Measurements from ENCODE around the gene TRPC1.

The TRPC1 gene

GRCh38 chr3:142802891-142803290, 79.1 kb downstream of the TRPC1 start:
- Histone ChIP-seq H3K4me2 (ENCODE audit: insufficient read depth, low read length, poor library complexity, severe bottlenecking) (no peak overlapping the region), H3K27ac (replicated peaks; ENCODE audit: low read length) (no peak overlapping the region), H2BK12ac (ENCODE audit: low read length) (no peak overlapping the region), H3K18ac (ENCODE audit: low read length) (no peak overlapping the region), H3K36me3 (replicated peaks in 1 of 2; ENCODE audit: control insufficient read depth in 2 of 2, insufficient read depth in 2 of 2, low read length in 2 of 2) (peaks cover 0 to 26% of the 10 kb centered on the region in 2 donors), H3K14ac (ENCODE audit: low read length) (no peak overlapping the region), H2BK120ac (ENCODE audit: low read depth, low read length) (no peak overlapping the region), H2BK5ac (ENCODE audit: low read length) (no peak overlapping the region), H3K4me1 (ENCODE audit: control insufficient read depth in 2 of 2, insufficient read depth in 1 of 2, low read depth in 1 of 2, low read length in 2 of 2) (no peaks in the 10 kb centered on the region), H2AK5ac (ENCODE audit: low read depth, low read length) (no peak overlapping the region), H3K9ac (ENCODE audit: low read depth, low read length, poor library complexity) (no peak overlapping the region), H4K91ac (ENCODE audit: low read depth, low read length, poor library complexity) (no peak overlapping the region), H3K27me3 (ENCODE audit: control insufficient read depth in 3 of 3, insufficient read depth in 3 of 3, low read depth in 1 of 3, low read length in 3 of 3) (no peaks in the 10 kb centered on the region), H3K23ac (ENCODE audit: low read depth, low read length, poor library complexity) (no peak overlapping the region), H4K8ac (ENCODE audit: low read depth, low read length) (no peak overlapping the region), H3K4me3 (ENCODE audit: low read length in 2 of 2) (no peak overlapping the region), H3K79me1 (ENCODE audit: low read depth, low read length) (no peaks in the 10 kb centered on the region), H3K4ac (ENCODE audit: low read length) (no peak overlapping the region), H2AFZ (ENCODE audit: low read length) (no peak overlapping the region), H2BK15ac (ENCODE audit: low read length) (no peak overlapping the region), H3K9me3 (replicated peaks in 1 of 2; ENCODE audit: control insufficient read depth in 2 of 2, insufficient read depth in 1 of 2, low read depth in 1 of 2, low read length in 2 of 2) (no peaks in the 10 kb centered on the region)
- no CpG with 5 or more reads among the region's 1 CpG for WGBS, 2 donors (ENCODE audit: extremely low coverage in 2 of 2, insufficient read length in 2 of 2, insufficient replicate concordance in 1 of 2)
- no peak for DNase-seq (ENCODE audit: low spot score)

GRCh38 chr3:142808103-142808917, 84.5 kb downstream of the TRPC1 start:
- no peak overlapping the region for H3K27ac ChIP-seq (replicated peaks; ENCODE audit: low read length)

GRCh38 chr3:142809259-142809658, 85.4 kb downstream of the TRPC1 start:
- no peaks in the 10 kb centered on the region for H3K79me1 ChIP-seq (ENCODE audit: low read depth, low read length)
- H2BK12ac ChIP-seq (ENCODE audit: low read length), result no peak overlapping the region
- H2BK15ac ChIP-seq (ENCODE audit: low read length), result no peak overlapping the region
- H3K4me2 ChIP-seq (ENCODE audit: insufficient read depth, low read length, poor library complexity, severe bottlenecking), result no peak overlapping the region
- H3K18ac ChIP-seq (ENCODE audit: low read length), result no peak overlapping the region
- no peak overlapping the region for H3K4ac ChIP-seq (ENCODE audit: low read length)
- H3K4me1 ChIP-seq (ENCODE audit: control insufficient read depth in 2 of 2, insufficient read depth in 1 of 2, low read depth in 1 of 2, low read length in 2 of 2), result peaks cover 0 to 10% of the 10 kb centered on the region in 2 donors
- no peaks in the 10 kb centered on the region for H3K27me3 ChIP-seq (ENCODE audit: control insufficient read depth in 3 of 3, insufficient read depth in 3 of 3, low read depth in 1 of 3, low read length in 3 of 3)
- no CpG with 5 or more reads among the region's 3 CpGs for WGBS, 2 donors (ENCODE audit: extremely low coverage in 2 of 2, insufficient read length in 2 of 2, insufficient replicate concordance in 1 of 2)
- no peak overlapping the region for H2AK5ac ChIP-seq (ENCODE audit: low read depth, low read length)
- H4K8ac ChIP-seq (ENCODE audit: low read depth, low read length), result no peak overlapping the region
- no peak for DNase-seq (ENCODE audit: low spot score)
- H2BK120ac ChIP-seq (ENCODE audit: low read depth, low read length), result no peak overlapping the region
- no peak overlapping the region for H3K9ac ChIP-seq (ENCODE audit: low read depth, low read length, poor library complexity)
- no peak overlapping the region for H2BK5ac ChIP-seq (ENCODE audit: low read length)
- no peak overlapping the region for H3K27ac ChIP-seq (replicated peaks; ENCODE audit: low read length)
- no peak overlapping the region for H3K23ac ChIP-seq (ENCODE audit: low read depth, low read length, poor library complexity)
- no peak overlapping the region for H4K91ac ChIP-seq (ENCODE audit: low read depth, low read length, poor library complexity)
- peak overlapping the region; percentile 6 for H3K14ac ChIP-seq (ENCODE audit: low read length)
- H2AFZ ChIP-seq (ENCODE audit: low read length), result no peak overlapping the region
- no peak overlapping the region for H3K4me3 ChIP-seq (ENCODE audit: low read length in 2 of 2)
- H3K36me3 ChIP-seq (replicated peaks in 1 of 2; ENCODE audit: control insufficient read depth in 2 of 2, insufficient read depth in 2 of 2, low read length in 2 of 2), result peaks cover 0 to 23% of the 10 kb centered on the region in 2 donors
- no peaks in the 10 kb centered on the region for H3K9me3 ChIP-seq (replicated peaks in 1 of 2; ENCODE audit: control insufficient read depth in 2 of 2, insufficient read depth in 1 of 2, low read depth in 1 of 2, low read length in 2 of 2)

More at GRCh38 chr3:142808103-142808917, 84.5 kb downstream of the TRPC1 start:
- Histone ChIP-seq H2BK5ac (ENCODE audit: low read length) (no peak overlapping the region), H3K18ac (ENCODE audit: low read length) (no peak overlapping the region), H2BK12ac (ENCODE audit: low read length) (no peak overlapping the region), H3K9me3 (replicated peaks in 1 of 2; ENCODE audit: control insufficient read depth in 2 of 2, insufficient read depth in 1 of 2, low read depth in 1 of 2, low read length in 2 of 2) (no peaks in the 10 kb centered on the region), H2BK120ac (ENCODE audit: low read depth, low read length) (no peak overlapping the region), H3K4me3 (ENCODE audit: low read length in 2 of 2) (no peak overlapping the region), H3K36me3 (replicated peaks in 1 of 2; ENCODE audit: control insufficient read depth in 2 of 2, insufficient read depth in 2 of 2, low read length in 2 of 2) (peaks cover 0 to 23% of the 10 kb centered on the region in 2 donors), H2BK15ac (ENCODE audit: low read length) (no peak overlapping the region), H3K79me1 (ENCODE audit: low read depth, low read length) (no peaks in the 10 kb centered on the region), H3K9ac (ENCODE audit: low read depth, low read length, poor library complexity) (no peak overlapping the region), H3K4ac (ENCODE audit: low read length) (no peak overlapping the region), H2AFZ (ENCODE audit: low read length) (peak overlapping the region; percentile 5), H3K4me1 (ENCODE audit: control insufficient read depth in 2 of 2, insufficient read depth in 1 of 2, low read depth in 1 of 2, low read length in 2 of 2) (peaks cover 0 to 10% of the 10 kb centered on the region in 2 donors), H3K23ac (ENCODE audit: low read depth, low read length, poor library complexity) (no peak overlapping the region), H3K4me2 (ENCODE audit: insufficient read depth, low read length, poor library complexity, severe bottlenecking) (no peak overlapping the region), H3K27me3 (ENCODE audit: control insufficient read depth in 3 of 3, insufficient read depth in 3 of 3, low read depth in 1 of 3, low read length in 3 of 3) (no peaks in the 10 kb centered on the region), H4K91ac (ENCODE audit: low read depth, low read length, poor library complexity) (no peak overlapping the region), H2AK5ac (ENCODE audit: low read depth, low read length) (no peak overlapping the region), H3K14ac (ENCODE audit: low read length) (no peak overlapping the region), H4K8ac (ENCODE audit: low read depth, low read length) (no peak overlapping the region)
- no CpG with 5 or more reads among the region's 9 CpGs for WGBS, 2 donors (ENCODE audit: extremely low coverage in 2 of 2, insufficient read length in 2 of 2, insufficient replicate concordance in 1 of 2)
- no peak for DNase-seq (ENCODE audit: low spot score)

GRCh38 chr3:142815803-142816202, 92.0 kb downstream of the TRPC1 start:
- Histone ChIP-seq H3K4me2 (ENCODE audit: insufficient read depth, low read length, poor library complexity, severe bottlenecking) (no peak overlapping the region), H3K27ac (replicated peaks; ENCODE audit: low read length) (no peak overlapping the region), H3K9me3 (replicated peaks in 1 of 2; ENCODE audit: control insufficient read depth in 2 of 2, insufficient read depth in 1 of 2, low read depth in 1 of 2, low read length in 2 of 2) (no peaks in the 10 kb centered on the region), H3K4me3 (ENCODE audit: low read length in 2 of 2) (peak overlapping the region in 1 of 2 donors; percentile 5), H3K14ac (ENCODE audit: low read length) (no peak overlapping the region), H2AK5ac (ENCODE audit: low read depth, low read length) (no peak overlapping the region), H2BK15ac (ENCODE audit: low read length) (no peak overlapping the region), H3K23ac (ENCODE audit: low read depth, low read length, poor library complexity) (no peak overlapping the region), H2BK120ac (ENCODE audit: low read depth, low read length) (no peak overlapping the region), H2BK12ac (ENCODE audit: low read length) (no peak overlapping the region), H2AFZ (ENCODE audit: low read length) (no peak overlapping the region), H4K8ac (ENCODE audit: low read depth, low read length) (no peak overlapping the region), H3K4ac (ENCODE audit: low read length) (no peak overlapping the region), H3K9ac (ENCODE audit: low read depth, low read length, poor library complexity) (no peak overlapping the region), H4K91ac (ENCODE audit: low read depth, low read length, poor library complexity) (no peak overlapping the region), H3K18ac (ENCODE audit: low read length) (no peak overlapping the region), H3K27me3 (ENCODE audit: control insufficient read depth in 3 of 3, insufficient read depth in 3 of 3, low read depth in 1 of 3, low read length in 3 of 3) (no peaks in the 10 kb centered on the region), H3K79me1 (ENCODE audit: low read depth, low read length) (no peaks in the 10 kb centered on the region), H3K4me1 (ENCODE audit: control insufficient read depth in 2 of 2, insufficient read depth in 1 of 2, low read depth in 1 of 2, low read length in 2 of 2) (no peaks in the 10 kb centered on the region), H3K36me3 (replicated peaks in 1 of 2; ENCODE audit: control insufficient read depth in 2 of 2, insufficient read depth in 2 of 2, low read length in 2 of 2) (no peaks in the 10 kb centered on the region), H2BK5ac (ENCODE audit: low read length) (no peak overlapping the region)
- no peak for DNase-seq (ENCODE audit: low spot score)
- WGBS, 2 donors (ENCODE audit: extremely low coverage in 2 of 2, insufficient read length in 2 of 2, insufficient replicate concordance in 1 of 2), result no CpG with 5 or more reads among the region's 6 CpGs
